Naive thymus-derived CD8-positive, alpha-beta T cell (primary cell): Measurements from ENCODE around the gene CROCC. TPM values are rescaled to one million over a fixed set of nuclear protein-coding genes. Genes with fewer than 3 reads are reported as not detected.

Experiments used
- ATAC-seq, 2 donors: fragments of 150-1000 bp; cut with Tn5 transposase in 1 of 2; sonication (Bioruptor Pico), chemical (Tn5 transposase) in 1 of 2; 1 replicate in 1 of 2; 2 replicates in 1 of 2; pipeline ENCODE4 v1.10.0; 2021; ENCODE audit warnings: mild to moderate bottlenecking in 2 of 2, moderate library complexity in 2 of 2
- POLR2A ChIA-PET: fragments of 350-600 bp; sonication (Branson Sonifier 250); formaldehyde crosslinking; loops from one replicate; lab custom pipeline; 2021; ENCODE audit warnings: antibody characterized with exemption; lab: Charles Lee
- DNase-seq, 10 donors: peaks; one replicate each; pipeline versions ENCODE4 v3.0.0 to v3.0.0-alpha.2; 2020 to 2022
- H3K27ac Mint-ChIP-seq, 10 donors: one replicate each; pipeline ENCODE4 v1.8.0; 2020 to 2022; ENCODE audit warnings: mild to moderate bottlenecking in 10 of 10, mixed read lengths in 10 of 10, moderate library complexity in 4 of 10, inconsistent platforms in 1 of 10
- H3K27me3 Mint-ChIP-seq, 5 donors: one replicate each; pipeline ENCODE4 v1.8.0; 2021 to 2022; ENCODE audit warnings: mixed read lengths in 5 of 5
- H3K36me3 Mint-ChIP-seq, 3 donors: one replicate each; pipeline ENCODE4 v1.8.0; 2020 to 2022; ENCODE audit warnings: mixed read lengths in 3 of 3, mild to moderate bottlenecking in 2 of 3, inconsistent platforms in 1 of 3
- H3K4me1 Mint-ChIP-seq, 4 donors: one replicate each; pipeline ENCODE4 v1.8.0; 2021 to 2022; ENCODE audit warnings: mixed read lengths in 4 of 4
- H3K4me3 Mint-ChIP-seq, 10 donors: one replicate each; pipeline ENCODE4 v1.8.0; 2020 to 2022; ENCODE audit warnings: mild to moderate bottlenecking in 10 of 10, mixed read lengths in 10 of 10, moderate library complexity in 6 of 10, inconsistent platforms in 1 of 10
- H3K9me3 Mint-ChIP-seq, 9 donors: one replicate each; pipeline ENCODE4 v1.8.0; 2020 to 2022; ENCODE audit warnings: mixed read lengths in 9 of 9, mild to moderate bottlenecking in 3 of 9, inconsistent platforms in 1 of 9, moderate library complexity in 1 of 9
- polyA plus RNA-seq, 3 donors: library from polyadenylated mRNA; unstranded; fragments of 300-500 nt; fragmentation: Illumina TruSeq; gene quantifications; one replicate each; pipeline ENCODE4 v1.2.3, GENCODE V29; 2021
- total RNA-seq, 8 experiments: library from RNA in 2 of 8; stranded (reverse) in 2 of 8; gene quantifications; one replicate each; pipeline ENCODE4 v1.2.3 and lab custom pipeline; 2021 to 2026

Gene CROCC
- total and polyA plus RNA-seq, 5 experiments from 2014 or later, result 1.2 to 124 (median 5.4) TPM

DNA sequence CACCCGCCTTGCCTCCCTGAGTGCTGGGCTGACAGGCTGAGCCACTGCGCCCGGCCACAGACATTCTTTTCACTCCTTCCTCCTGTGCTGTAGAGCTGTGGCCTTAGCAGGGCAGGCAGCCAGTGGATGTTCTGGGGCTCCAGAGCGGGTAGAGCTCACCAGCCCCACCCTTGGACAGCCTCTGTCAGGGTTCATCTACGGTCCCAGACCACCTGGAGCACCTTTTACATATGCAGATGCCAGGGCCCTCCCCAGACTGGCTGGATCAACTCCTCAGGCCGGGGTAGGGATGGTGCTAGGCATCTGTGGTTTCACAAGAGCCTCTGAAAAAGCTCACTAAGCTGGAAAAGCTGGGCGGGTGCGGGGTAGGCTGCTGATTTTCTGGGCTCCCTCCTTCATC, 85.4 kb downstream of the CROCC start:
- Mint-ChIP-seq H3K4me1 (peaks cover 0 to 24% (median 18%) of the 10 kb centered on the region in 4 donors), H3K4me3 (no peak overlapping the region), H3K36me3 (peaks cover 0 to 33% (median 6%) of the 10 kb centered on the region in 3 donors), H3K27ac (no peak overlapping the region), H3K27me3 (no peaks in the 10 kb centered on the region), H3K9me3 (no peaks in the 10 kb centered on the region)
- DNase-seq, result no peak
- POLR2A ChIA-PET, result interaction anchor here (0.7 kb wide), 1 partner anchor 402 kb away, joined by 3 read pairs; no protein-coding TSS in a partner anchor
- ATAC-seq, result no peak

DNA sequence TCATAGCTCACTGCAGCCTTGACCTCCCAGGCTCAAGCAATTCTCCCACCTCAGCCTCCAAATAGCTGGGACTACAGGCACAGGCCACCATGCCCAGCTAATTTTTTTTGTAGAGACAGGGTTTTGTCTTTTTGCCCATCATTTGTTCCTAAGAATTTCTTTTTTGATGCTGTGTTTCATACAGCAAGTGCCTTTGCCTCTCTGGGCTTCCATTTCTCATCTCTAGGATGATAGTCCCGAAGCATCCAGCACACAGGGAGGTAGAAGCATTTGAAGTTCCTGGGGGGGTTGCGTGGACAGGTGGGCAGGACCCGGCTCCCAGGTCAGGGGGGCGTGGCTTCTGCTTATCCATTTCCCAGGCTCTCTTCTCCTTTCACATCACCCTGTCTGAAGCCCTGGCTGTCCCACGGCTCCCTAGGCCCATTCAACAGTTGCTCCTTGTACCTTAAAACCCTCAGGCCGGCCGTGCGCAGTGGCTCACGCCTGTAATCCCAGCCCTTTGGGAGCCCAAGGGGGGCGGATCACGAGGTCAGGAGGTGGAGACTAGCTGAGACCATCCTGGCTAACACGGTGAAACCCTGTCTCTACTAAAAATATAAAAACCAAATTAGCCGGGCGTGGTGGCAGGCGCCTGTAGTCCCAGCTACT, 86.6 kb downstream of the CROCC start:
- ATAC-seq (no peak), DNase-seq (no peak)
- no peaks in the 10 kb centered on the region for H3K9me3 Mint-ChIP-seq
- H3K27ac Mint-ChIP-seq, result no peak overlapping the region
- H3K27me3 Mint-ChIP-seq, result no peaks in the 10 kb centered on the region
- POLR2A ChIA-PET, result interaction anchor here (0.6 to 1.1 kb wide), 2 partner anchors 47 to 1976 kb away, joined by 4 to 5 read pairs; no protein-coding TSS in a partner anchor
- H3K36me3 Mint-ChIP-seq, result peaks cover 0 to 27% (median 6%) of the 10 kb centered on the region in 3 donors
- peak overlapping the region in 1 of 10 donors; percentile 10 for H3K4me3 Mint-ChIP-seq
- peaks cover 2 to 25% (median 23%) of the 10 kb centered on the region in 4 donors for H3K4me1 Mint-ChIP-seq

- peaks cover 0 to 13% (median 0%) of the 10 kb centered on the region in 3 donors for H3K36me3 Mint-ChIP-seq
- DNase-seq (no peak), ATAC-seq (no peak)
- H3K4me3 Mint-ChIP-seq, result peak overlapping the region in 7 of 10 donors; percentile 16 to 64 (median 31)
- peak overlapping the region in 3 of 10 donors; percentile 18 to 54 (median 48) for H3K27ac Mint-ChIP-seq
- no peaks in the 10 kb centered on the region for H3K27me3 Mint-ChIP-seq
- POLR2A ChIA-PET, result interaction anchor here (0.8 kb wide), 1 partner anchor 106 kb away, joined by 3 read pairs; no protein-coding TSS in a partner anchor
- H3K4me1 Mint-ChIP-seq, result peaks cover 2 to 27% (median 23%) of the 10 kb centered on the region in 4 donors
- H3K9me3 Mint-ChIP-seq, result no peaks in the 10 kb centered on the region
Observed at GRCh38 chr1:17009706-17010105, 88.0 kb downstream of the CROCC start.

DNA sequence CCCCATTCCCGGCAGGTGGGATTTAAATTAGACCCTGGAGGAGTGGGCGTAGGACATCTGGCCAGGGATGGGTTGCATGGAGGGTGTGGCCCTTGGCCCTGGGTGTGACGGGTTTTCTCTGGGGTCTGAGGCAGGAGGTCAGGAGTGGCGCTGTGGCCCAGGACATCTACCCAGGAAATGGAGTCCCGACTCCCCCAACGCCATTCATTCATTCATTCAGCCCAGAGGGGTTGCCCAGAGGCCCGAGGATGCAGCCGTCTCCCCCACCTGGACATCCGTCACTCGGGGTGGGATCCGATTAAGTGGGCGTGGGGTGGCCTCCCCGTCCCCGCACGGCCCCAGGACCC, 89.3 kb downstream of the CROCC start:
- POLR2A ChIA-PET, result no interaction called here
- Mint-ChIP-seq H3K4me3 (peak overlapping the region; percentile 78 to 91 (median 83)), H3K9me3 (no peaks in the 10 kb centered on the region), H3K36me3 (peaks cover 0 to 7% (median 0%) of the 10 kb centered on the region in 3 donors), H3K27ac (peak overlapping the region in 9 of 10 donors; percentile 8 to 82 (median 77)), H3K4me1 (peaks cover 2 to 27% (median 23%) of the 10 kb centered on the region in 4 donors), H3K27me3 (no peaks in the 10 kb centered on the region)
- ATAC-seq (no peak), DNase-seq (no peak)

GRCh38 chr1:17011439-17012307, 89.9 kb downstream of the CROCC start, which contains the start of gene ATP13A2:
TSS of gene ATP13A2 (minus strand) at chr1:17011928. CDS start at chr1:17011738, 190 bp downstream.
- ATAC-seq (peak; percentile 98 to 99), DNase-seq (peak; percentile 73 to 89 (median 83))
- H3K36me3 Mint-ChIP-seq, result peaks cover 0 to 3% (median 0%) of the 10 kb centered on the region in 3 donors
- peak within 1 kb of the TSS; percentile 58 to 86 (median 79) for H3K27ac Mint-ChIP-seq
- no peaks in the 10 kb centered on the region for H3K27me3 Mint-ChIP-seq
- peak within 1 kb of the TSS; percentile 79 to 91 (median 85) for H3K4me3 Mint-ChIP-seq
- H3K4me1 Mint-ChIP-seq, result peaks cover 2 to 27% (median 23%) of the 10 kb centered on the region in 4 donors
- H3K9me3 Mint-ChIP-seq, result no peaks in the 10 kb centered on the region
- POLR2A ChIA-PET, result interaction anchor here (1.1 kb wide), 1 partner anchor 107 kb away, joined by 5 read pairs; no protein-coding TSS in a partner anchor

- Mint-ChIP-seq H3K27me3 (no peaks in the 10 kb centered on the region), H3K36me3 (peaks cover 0 to 5% (median under 1%) of the 10 kb centered on the region in 3 donors), H3K9me3 (no peaks in the 10 kb centered on the region), H3K4me3 (peak overlapping the region in 4 of 10 donors; percentile 14 to 85 (median 54)), H3K27ac (peak overlapping the region in 4 of 10 donors; percentile 11 to 61 (median 39)), H3K4me1 (peaks cover 2 to 27% (median 23%) of the 10 kb centered on the region in 4 donors)
- DNase-seq, result no peak
- no peak for ATAC-seq
- POLR2A ChIA-PET, result interaction anchor here (1.1 kb wide), 1 partner anchor 108 kb away, joined by 5 read pairs; no protein-coding TSS in a partner anchor
Observed at GRCh38 chr1:17012775-17013490, 91.2 kb downstream of the CROCC start.

GRCh38 chr1:17013491-17014320, 92.0 kb downstream of the CROCC start:
- Mint-ChIP-seq H3K36me3 (peaks cover 0 to 11% (median 4%) of the 10 kb centered on the region in 3 donors), H3K27me3 (no peaks in the 10 kb centered on the region), H3K27ac (no peak overlapping the region), H3K9me3 (no peaks in the 10 kb centered on the region), H3K4me1 (peaks cover 2 to 27% (median 23%) of the 10 kb centered on the region in 4 donors), H3K4me3 (peak overlapping the region in 1 of 10 donors; percentile 14)
- DNase-seq, result no peak
- POLR2A ChIA-PET, result no interaction called here
- no peak for ATAC-seq

- ATAC-seq (no peak), DNase-seq (no peak)
- H3K27ac Mint-ChIP-seq, result peak overlapping the region in 1 of 10 donors; percentile 2
- no peaks in the 10 kb centered on the region for H3K27me3 Mint-ChIP-seq
- no peak overlapping the region for H3K4me3 Mint-ChIP-seq
- H3K36me3 Mint-ChIP-seq, result peaks cover 0 to 23% (median 6%) of the 10 kb centered on the region in 3 donors
- no peaks in the 10 kb centered on the region for H3K9me3 Mint-ChIP-seq
- POLR2A ChIA-PET, result no interaction called here
- H3K4me1 Mint-ChIP-seq, result peaks cover 4 to 21% (median 19%) of the 10 kb centered on the region in 4 donors
Observed at GRCh38 chr1:17014671-17015567, 93.2 kb downstream of the CROCC start.

- H3K4me1 Mint-ChIP-seq, result peaks cover 4 to 11% (median 7%) of the 10 kb centered on the region in 4 donors
- no peaks in the 10 kb centered on the region for H3K27me3 Mint-ChIP-seq
- no peak for DNase-seq
- no peaks in the 10 kb centered on the region for H3K9me3 Mint-ChIP-seq
- H3K27ac Mint-ChIP-seq, result peak overlapping the region in 1 of 10 donors; percentile 24
- ATAC-seq, result no peak
- peak overlapping the region in 1 of 10 donors; percentile 23 for H3K4me3 Mint-ChIP-seq
- POLR2A ChIA-PET, result interaction anchor here (0.6 kb wide), 1 partner anchor 850 kb away, joined by 3 read pairs; no protein-coding TSS in a partner anchor
- peaks cover 0 to 37% (median 6%) of the 10 kb centered on the region in 3 donors for H3K36me3 Mint-ChIP-seq
Observed at GRCh38 chr1:17016317-17016661, 94.6 kb downstream of the CROCC start.

DNA sequence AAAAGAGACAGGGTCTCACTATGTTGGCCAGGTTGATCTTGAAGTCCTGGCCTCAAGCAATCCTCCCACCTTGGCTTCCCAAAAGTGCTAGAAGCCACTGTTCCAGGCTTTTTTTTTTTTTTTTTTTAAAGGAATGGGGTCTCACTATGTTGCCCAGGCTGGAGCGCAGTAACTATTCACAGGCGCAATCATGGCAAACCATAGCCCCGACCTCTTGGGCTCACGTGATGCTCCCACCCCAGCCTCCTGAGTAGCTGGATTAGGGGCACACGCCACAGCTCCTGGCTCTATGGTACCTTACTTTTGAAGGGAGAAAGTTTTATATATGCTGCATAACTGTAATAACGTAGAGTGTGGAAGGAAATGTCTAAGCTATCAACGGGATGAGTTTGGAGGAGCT, 95.7 kb downstream of the CROCC start:
- H3K4me3 Mint-ChIP-seq, result no peak overlapping the region
- no peaks in the 10 kb centered on the region for H3K27me3 Mint-ChIP-seq
- POLR2A ChIA-PET, result interaction anchor here (0.7 kb wide), 1 partner anchor 56 kb away, joined by 5 read pairs; no protein-coding TSS in a partner anchor
- DNase-seq, result no peak
- peaks cover 0 to 47% (median 6%) of the 10 kb centered on the region in 3 donors for H3K36me3 Mint-ChIP-seq
- ATAC-seq, result no peak
- H3K27ac Mint-ChIP-seq, result peak overlapping the region in 1 of 10 donors; percentile 53
- no peaks in the 10 kb centered on the region for H3K9me3 Mint-ChIP-seq
- H3K4me1 Mint-ChIP-seq, result peaks cover 3 to 4% (median 4%) of the 10 kb centered on the region in 4 donors
